Stimulated activated CD8-positive, alpha-beta memory T cell treated with anti-CD3 and anti-CD28 coated beads, Interleukin-15, amount 100 ng/mL, for 4 hours (primary cell): ENCODE data around the gene TMEM247.

Experiments used
- DNase-seq, 2 donors: peaks; one replicate each; pipeline ENCODE4 v3.0.0-alpha.2; 2020; ENCODE audit warnings: low read depth in 2 of 2

The TMEM247 gene

DNA sequence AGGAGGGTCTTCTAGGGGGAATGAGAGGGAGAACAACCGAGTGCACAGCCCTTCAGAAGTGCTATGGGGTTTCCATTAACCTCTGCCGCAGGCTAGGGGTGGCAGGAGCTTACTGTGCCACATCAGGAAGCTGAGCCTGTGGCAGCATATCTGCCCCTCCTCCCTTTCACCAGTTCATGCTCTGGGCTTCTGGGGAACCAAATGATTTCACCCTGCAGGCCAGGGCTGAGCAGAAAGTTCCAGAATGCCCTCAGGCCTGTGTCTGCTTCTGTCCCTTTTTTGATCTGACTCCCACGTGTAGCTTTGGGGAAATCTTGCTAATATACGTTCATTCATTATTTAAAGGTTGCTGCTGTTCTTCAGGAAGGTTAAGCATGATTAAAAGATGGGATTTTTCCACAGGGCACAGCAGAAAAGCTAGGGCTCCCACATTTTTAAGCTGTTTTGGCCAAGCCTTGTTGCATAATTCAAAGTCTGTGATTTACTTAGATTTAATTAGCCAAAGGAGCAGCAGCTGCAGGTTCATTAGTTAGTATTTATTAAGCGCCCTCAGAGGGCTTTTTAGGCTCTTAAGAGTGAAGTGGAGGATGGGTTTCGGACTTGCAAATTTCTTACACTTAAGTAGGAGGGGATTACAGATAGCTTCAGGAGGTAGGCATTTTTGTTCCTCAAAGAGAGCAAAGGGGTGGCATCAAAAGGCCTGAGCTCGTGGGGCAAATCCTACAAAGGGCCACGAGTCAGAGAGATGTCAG is 10.2 kb downstream of the TMEM247 start:
- DNase-seq, result no peak

DNA sequence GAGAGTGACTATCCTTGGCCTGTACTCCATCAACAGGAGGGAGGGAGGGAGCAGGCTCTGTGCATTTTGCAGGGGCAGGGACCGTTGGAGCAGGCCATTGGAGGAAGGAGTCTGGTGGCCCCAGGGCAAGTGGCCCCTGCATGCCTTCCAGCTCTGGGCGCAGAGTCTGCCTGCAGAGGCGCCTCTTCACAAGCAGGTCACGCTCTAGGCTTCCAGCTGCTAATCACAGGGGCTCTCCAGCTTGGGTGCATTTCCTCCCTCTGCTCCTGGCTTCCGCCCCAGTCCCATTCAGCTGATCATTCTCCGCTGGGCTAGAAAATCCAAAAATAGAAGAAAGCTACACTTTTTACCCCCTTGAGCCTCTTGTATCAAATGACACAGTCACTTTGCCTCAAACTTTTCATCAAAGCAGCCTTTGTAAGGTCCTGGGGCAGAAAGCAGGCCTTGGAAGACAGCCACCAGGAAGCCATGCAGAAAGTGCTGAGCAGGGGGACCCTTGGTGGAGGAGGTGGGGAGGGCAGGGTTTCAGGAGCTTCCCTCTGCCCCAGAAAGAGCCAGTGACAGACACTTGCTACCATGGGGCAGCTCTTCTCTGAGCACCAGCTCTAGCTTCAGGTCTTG is 11.3 kb downstream of the TMEM247 start:
- DNase-seq, result no peak

DNA sequence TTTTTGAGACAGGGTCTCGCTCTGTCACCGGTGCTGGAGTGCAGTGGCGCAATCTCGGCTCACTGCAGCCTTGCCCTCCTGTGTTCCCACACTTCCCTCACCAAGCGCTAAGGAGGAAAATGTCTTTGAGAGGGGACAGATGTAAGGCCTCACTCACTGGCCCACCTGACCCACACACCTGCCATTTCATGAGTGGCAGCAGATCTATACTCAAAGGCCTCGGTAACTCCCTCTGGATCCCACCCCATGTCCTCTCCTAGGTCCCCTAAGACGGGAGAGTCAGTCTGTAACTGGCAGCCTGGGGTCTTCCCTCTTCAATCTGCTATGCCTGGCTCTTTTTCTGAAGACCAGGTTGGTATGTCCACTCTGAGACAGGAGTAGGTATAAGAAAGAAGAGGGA is 12.9 kb downstream of the TMEM247 start:
- no peak for DNase-seq

DNA sequence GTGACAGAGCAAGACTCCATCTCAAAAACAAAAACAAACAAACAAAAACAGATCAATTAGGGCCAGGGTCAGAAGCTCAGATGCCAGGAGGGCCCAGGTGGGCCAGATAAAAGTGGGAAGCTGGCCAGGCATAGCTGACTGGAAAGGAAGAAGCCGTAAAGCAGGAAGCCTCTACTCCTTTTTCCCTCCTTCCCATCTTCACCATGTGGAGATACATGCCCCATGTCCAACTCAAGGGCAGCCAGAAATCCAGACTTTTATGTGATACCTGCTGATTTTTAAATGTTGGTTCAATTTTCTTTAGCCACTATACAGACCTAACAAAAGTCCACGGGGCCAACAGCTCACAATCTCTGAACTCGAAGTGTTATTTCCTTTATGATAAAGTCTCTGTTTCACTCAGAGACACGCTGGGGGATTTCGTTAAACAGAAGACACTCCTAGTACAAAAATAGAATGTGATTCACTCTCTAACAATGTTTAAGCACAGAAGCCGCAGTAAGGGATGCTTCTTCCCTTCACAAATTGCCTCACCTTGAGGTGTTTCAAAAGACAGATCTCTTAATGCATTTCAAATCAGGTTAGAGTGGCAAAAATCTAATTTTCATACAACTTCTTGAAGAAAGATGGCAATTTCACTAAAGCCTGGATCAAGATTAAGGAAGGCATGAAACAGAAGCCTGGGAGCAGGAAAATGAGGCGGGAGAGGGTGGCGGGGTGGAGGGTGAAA is 14.0 kb downstream of the TMEM247 start:
- DNase-seq, result no peak

DNA sequence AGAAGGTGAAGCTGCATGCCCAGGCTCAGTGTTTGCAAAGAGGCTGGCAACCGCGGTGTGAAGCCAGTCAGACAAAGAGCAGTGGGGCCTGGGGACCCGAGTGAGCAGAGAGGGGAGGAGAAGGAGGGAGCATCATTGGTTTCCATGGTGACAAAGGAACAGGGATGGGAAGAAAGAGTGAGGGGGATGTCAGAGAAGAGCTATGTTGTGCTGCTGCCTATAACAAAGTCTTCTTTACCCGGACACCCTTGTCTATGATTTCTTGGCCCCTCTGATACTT is 14.5 kb downstream of the TMEM247 start:
- no peak for DNase-seq

DNA sequence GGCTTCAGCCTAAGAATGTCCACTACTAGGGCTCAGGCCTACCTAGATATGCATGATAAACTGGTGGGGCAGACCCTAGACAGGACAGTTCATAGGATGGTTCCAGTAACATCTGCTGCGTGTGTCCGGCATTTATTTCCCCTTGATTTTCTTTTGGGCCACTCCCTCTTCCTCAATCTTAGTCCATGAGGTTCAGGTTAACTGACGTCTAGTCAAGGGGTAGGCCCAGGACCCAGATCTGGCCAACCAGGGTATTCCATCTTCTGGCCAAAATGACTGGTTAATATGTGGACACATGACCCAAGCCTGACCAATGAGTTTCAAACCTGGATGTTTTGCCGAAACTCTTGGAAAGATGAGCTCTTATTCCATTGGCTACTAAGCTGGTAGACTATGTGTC is 15.2 kb downstream of the TMEM247 start:
- no peak for DNase-seq

DNA sequence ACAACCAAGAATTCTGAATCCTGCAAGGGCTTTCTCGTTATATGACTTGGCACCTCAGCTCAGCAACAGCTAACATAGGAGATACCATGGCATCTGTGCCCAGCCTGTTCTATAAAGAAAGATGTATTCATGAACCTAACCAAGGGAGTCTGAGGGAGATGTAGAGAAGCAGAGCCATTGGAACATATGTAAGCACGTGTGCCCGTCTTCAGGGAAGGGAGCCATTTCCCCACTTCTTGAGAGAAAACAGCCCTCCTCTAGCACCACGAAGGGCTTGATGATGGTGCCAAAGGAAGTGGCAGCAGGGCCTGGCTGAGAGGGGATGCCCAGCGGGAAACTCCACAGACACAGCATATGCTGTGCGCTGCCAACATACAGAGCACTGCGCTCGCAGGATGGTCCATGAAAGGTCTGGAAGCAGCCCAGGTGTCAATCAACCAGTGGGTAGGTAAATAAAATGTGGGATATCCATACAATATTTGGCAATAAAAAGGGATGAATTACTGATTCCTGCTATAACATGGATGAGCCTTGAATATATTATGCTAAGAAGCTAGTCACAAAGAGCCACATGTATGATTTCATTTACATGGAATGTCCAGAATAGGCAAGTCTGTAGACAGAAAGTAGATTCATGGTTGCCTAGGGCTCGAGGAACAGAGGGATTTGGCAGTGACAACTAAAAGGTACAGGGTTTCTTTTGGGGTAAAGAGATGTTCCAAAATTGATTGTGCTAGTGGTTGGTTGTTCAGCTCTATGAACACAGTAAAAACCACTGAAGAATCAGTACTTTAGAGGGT is 16.1 kb downstream of the TMEM247 start:
- no peak for DNase-seq

DNA sequence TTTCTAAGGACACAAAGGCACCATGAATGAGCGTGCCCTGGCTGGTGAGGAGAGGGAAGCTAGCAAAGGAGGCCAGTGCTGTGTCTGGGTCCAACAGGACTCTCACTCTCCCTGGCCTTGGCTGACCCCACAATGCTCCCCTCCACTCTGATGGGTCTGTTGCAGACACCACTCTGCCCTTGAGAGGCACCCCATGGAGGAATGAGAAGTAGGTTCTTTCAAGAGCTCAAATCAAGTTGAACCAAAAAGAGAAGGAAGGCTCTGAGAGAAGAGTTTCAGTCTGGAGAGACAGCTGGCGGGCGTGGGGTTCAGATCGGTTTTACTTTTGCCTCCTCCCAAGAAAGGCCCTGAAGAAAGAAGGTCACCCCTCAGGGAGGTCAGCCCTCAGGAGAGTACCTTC is 18.4 kb downstream of the TMEM247 start:
- no peak for DNase-seq

DNA sequence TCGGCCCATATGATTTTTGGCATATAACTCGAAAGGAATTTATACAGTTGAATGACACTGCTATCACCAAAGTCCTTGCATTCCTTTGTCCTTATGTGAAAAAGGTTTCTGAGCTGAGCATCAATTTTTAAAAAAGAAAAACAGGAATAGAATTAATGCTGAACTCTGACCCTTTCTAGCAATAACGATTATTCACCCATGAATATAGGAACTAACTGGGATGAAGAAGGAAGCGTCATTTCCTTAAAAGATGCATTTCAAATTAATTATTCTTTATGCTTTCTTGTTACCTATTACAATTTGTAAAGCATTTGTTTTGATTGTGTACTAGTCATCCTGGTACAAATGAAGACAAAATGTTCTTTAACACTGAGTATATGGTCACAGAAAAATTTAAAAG is 19.3 kb downstream of the TMEM247 start:
- no peak for DNase-seq

DNA sequence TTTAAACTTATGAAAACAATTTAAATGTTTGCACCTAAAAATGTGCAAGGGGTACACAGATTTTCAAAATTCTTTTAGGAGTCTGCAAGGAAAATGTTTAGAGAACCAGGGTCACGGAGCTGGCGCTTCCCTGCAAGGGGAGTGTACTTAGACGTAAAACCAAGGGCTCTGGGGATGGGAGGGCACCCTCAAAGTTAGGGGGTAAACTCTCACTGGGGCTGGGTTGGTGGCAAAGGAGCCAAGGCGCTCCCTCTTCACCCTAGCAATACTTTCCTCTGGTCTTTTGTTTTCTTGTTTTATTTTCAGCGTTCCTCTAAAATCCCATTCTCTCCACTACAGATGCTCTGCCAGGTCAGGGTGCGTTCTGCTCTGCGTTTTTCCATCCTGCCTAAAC is 20.0 kb downstream of the TMEM247 start:
- no peak for DNase-seq

DNA sequence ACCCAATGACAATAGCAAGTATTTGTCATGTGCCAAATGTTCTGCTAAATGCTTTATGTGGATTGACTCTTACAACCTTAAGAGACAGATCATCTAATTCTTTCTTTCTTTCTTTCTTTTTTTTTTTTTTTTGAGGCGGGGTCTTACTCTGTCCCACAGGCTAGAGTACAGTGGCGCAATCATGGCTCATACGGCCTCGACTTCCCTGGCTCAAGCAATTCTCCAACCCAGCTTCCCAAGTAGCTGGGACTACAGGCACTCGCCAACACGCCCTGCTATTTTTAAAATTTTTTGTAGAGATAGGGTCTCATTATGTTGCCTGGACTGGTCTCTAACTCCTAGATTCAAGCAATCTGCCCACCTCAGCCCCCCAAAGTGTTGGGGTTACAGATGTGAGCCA is 21.4 kb downstream of the TMEM247 start:
- DNase-seq, result no peak

DNA sequence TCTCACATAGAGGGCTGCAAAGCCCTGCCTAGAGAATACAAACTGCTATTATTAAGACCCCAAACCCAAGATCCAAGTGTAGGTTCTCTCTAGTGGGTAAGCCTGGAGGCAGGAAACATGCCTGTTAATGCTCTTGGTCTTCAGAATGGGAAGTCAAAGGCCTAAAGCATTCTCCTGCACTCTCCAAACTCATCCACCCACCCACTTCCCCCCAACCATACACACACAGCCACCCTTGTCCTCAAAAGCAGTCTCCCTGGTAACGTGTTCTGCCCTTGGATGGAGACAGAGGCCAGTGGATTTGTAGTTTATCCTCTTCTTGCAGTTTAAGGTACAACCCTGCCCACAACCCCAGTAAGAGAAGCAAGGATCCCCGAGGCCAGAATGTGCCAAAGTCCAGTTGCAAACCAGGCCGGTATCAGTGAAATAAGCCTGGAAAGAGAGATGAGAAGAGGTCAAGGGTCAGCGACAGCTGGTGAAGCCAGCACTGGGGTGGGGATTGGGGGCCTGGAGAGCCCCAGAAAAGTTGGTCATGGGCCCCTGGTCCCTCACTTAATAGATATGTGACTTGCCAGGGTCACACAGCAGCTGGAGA is 23.0 kb downstream of the TMEM247 start:
- DNase-seq, result no peak

DNA sequence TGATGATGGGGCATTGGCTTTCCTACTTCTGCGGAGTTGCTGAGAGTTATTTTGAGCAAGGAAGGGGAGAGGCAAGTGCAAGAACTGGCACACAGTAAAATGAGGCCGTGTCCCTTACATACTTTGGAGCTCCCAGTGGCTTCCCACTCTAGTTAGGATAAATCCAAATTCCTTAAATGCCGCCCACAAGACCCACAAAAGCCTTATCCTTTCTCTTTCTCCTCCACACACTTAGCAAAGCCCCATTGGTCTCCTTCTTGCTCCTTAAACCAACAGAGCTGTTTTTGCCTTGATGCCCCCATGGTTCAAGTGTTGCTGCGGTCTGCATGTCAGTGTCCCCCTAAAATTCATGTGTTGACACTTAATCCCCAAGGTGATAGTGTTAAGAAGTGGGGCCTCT is 24.3 kb downstream of the TMEM247 start:
- no peak for DNase-seq

DNA sequence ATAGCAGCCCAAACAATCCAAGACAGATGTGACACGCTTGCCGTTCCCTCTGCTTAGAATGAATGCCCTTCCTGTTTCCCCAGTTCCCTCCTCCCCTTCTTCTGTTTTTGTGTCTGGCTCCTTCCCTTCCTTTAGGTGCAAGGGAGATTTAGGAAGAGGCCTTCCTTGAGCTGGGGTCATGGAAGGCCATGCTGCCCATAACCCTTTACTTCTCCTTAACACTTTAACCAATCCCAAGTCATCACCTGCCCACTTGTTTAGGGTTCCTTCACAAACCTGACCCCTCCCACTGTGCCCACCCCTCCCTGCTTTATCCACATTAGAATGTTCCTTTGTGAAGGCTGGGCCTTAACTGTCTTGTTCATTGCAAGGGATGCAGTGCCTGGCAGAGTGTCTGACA is 24.9 kb downstream of the TMEM247 start:
- DNase-seq, result no peak

DNA sequence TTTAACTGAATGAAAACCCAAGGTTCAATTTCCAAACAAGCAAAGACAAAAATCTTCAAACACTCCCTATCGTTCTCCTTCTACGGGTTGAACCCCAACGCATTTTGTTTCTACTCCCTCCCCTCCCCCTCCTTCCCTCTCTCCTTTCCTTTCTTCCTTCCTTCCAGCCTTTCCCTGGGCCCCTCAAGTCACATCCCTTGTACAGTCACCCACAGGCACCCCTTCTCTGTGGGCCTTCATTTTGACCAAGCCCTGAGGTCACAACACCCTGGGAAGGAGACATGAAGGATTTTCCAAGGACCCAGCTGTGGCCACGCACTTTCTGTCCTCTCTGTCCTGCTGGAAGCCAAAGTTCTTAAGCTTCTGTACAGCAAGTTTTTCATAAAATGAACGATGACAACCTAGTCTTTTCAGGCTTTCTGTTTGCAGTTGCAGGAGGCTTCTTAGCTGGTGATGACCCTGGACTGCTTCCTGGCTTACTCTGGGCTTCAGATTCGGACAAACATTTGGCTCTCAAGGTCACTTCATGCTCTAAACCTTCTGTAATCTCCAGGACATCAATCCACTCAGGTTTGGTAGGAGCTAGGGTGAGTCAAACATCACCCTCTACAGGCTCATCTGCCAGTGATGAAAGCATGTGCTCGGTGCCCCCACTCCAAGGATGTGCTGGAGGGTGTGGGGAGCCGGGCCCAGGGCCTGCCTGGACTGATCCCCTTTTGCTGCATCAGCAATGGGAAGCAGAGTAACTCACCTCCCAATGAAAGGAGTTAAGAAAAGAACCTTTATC is 25.5 kb downstream of the TMEM247 start:
- no peak for DNase-seq

DNA sequence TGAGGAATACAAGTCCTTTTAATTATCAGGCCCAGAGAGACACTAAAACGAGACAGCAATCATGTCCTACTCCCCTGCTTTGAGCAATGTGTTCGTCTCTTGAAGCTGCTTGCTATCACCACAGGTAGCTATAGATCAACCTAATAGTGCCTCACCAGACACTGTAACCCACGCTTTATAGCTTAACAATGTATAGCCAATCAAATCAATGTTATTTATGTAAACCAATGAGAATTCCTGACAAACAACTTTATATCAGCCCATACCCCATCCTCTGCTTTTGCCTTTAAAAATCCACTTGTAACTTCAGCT is 26.1 kb downstream of the TMEM247 start:
- no peak for DNase-seq

DNA sequence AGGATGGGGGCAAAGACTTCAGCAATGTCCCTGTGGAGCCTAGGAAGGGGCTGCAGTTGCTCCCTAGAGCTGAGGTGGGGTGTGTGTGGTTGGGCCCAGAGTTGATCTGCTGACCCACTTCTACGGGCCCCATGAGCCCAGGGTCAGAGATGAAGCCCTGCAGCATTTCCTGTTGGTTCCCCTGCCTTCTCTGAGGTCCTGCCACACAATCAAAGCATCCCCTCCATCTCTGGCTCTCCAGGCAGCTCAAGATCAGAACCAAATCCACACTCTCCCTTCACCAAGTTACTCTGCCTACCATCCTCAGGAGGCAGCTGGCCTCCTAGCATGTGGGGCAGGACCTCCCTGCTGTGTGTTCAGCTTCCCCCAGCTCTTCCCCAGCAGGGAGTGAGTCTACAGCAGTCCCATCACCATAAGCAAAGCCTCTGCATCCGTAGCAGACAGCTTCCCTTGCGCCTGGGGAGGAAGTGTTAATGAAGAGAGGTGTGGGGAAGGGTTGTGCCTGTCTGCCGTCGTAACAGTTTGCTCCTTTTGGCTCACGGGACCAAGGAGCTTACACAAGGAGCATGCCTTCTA is 26.9 kb downstream of the TMEM247 start:
- DNase-seq, result no peak

DNA sequence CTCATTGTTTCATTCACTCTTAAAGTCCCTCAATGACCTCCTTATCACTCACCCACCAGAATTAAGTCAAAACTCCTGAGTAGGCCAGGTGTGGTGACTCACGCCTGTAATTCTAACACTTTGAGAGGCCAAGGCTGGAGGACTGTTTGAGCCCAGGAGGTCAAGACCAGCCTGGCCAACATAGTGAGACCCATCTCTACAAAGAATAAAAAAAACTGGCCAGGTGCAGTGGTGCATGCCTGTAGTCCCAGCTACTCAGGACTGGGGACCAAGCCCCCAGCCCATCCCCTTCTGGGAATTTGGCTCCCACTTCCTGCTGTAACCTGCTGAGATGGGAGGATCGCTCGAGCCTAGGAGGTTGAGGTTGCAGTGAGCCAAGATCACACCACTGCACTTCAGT is 28.9 kb downstream of the TMEM247 start:
- DNase-seq, result no peak

DNA sequence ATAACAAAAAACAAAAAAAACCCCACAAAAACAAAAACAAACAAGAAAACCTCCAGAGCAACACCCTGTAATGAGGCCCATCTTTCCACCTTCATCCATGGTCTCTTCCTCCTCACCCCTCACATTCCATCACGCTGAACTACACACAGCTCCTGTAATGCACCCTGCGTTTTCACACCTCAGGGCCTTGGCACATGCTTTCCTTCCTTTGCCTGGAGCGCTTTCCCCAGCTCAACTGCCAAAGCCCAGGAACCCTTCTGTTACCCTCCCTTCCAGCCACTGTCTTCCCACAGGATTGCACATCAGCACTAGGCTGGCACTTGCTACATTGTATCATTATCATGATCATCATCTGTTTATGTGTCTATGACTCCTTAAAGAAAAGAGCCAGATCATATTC is 29.4 kb downstream of the TMEM247 start:
- DNase-seq, result no peak

DNA sequence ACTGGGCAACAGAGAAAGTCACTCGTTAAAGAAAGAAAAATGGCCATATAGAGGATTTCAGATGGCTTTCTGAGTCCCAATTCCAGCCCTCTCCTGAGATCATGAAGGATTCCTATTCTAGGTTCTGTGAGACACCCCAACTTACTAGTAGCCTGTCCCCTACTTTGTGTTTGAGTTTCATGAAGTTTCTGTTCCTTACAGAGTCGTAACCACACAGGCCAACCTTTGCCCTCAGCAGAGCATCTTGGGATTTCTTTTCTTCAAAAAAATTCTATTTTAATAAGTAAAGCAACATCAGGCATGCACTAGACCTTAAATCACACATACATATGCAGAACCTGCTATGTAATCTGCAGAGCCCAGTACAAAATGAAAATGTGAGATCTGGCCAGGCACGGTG is 30.4 kb downstream of the TMEM247 start:
- no peak for DNase-seq

DNA sequence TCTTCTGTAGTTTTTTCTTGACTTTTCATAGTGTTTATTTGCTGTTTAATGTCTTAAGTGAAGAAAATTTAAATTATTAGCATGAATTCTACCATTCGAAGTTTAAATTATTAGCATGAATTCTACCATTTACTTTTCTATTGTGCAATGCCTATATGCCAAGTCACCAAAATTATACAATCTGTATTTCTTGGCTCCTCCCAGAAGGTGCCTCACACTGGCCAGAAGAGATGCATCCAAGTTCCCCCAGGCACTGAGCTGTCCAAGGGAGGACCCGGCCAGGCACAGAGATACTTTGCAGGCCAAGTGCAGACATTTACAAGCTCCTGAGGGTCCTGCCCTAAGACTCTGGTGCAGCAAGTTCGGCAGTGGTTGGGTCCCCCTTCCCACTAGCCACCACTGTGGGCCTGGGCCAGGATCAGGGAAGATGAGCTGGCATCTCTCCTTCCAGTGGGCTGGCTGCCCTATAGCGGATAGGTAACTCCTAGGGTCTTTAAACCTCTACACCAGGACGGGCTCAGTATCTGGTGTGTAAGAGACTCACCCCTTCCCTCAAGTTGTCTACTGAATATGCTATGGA is 31.3 kb downstream of the TMEM247 start:
- DNase-seq, result no peak
